AG04450 (cell line): Measurements from ENCODE around the gene DHX57. TPM values are rescaled to one million over a fixed set of nuclear protein-coding genes. Genes with fewer than 3 reads are reported as not detected.

Experiments
- CTCF ChIA-PET: fragments of 300-600, 350-600 bp; formaldehyde crosslinking; extraction: SDS; loops from one replicate; lab custom pipeline; 2022; ENCODE audit warnings: antibody characterized with exemption, inconsistent platforms; lab: Charles Lee
- POLR2A ChIA-PET: fragments of 350-600 bp; formaldehyde crosslinking; extraction: SDS; loops from one replicate; lab custom pipeline; 2021; ENCODE audit warnings: antibody characterized with exemption, inconsistent platforms; lab: Yijun Ruan, JAX
- DNase-seq: peaks from one replicate; pipeline ENCODE4 v3.0.0-alpha.2; 2011; ENCODE audit warnings: low read depth, low spot score
- H3K27ac ChIP-seq: one replicate; pipeline ENCODE4 v1.5.1; 2012; ENCODE audit warnings: low read depth, low read length, control low read depth
- H3K27me3 ChIP-seq: one replicate; pipeline ENCODE4 v1.6.0; 2012; ENCODE audit warnings: low read length; ENCODE audit not compliant: control insufficient read depth, insufficient read depth
- H3K4me3 ChIP-seq: 2 replicates; pipeline ENCODE4 v1.5.1; 2011; ENCODE audit warnings: mild to moderate bottlenecking, low read depth, low read length, control low read depth
- H3K9me3 ChIP-seq: 2 replicates; pipeline ENCODE4 v1.5.1; 2012; ENCODE audit warnings: low read length; ENCODE audit not compliant: control insufficient read depth, insufficient read depth
- CTCF ChIP-seq: IDR thresholded peaks from 2 replicates; pipeline ENCODE4 v1.5.1; 2011; ENCODE audit warnings: low read depth, low read length, control low read depth, inconsistent platforms
- polyA plus RNA-seq: library from polyadenylated mRNA; depleted of rRNA; stranded (reverse); fragments of >200 nt; gene quantifications from 2 replicates; pipeline ENCODE4 v1.2.3, GENCODE V29; 2011

The DHX57 gene
- polyA plus RNA-seq, 1 experiment = 23.3 TPM

GRCh38 chr2:38900726-38901125, 25.0 kb upstream of the DHX57 start:
- peaks cover 13% of the 10 kb centered on the region for H3K27me3 ChIP-seq
- no peak overlapping the region for H3K27ac ChIP-seq
- H3K4me3 ChIP-seq = no peak overlapping the region
- ChIA-PET POLR2A (no interaction called here), CTCF (interaction anchor here (0.5 kb wide), 1 partner anchor 9 kb away, joined by 4 read pairs; no protein-coding TSS in a partner anchor)
- no peak for TF ChIP-seq CTCF
- no peaks in the 10 kb centered on the region for H3K9me3 ChIP-seq
- DNase-seq = no peak

GRCh38 chr2:38898256-38898655, 22.5 kb upstream of the DHX57 start:
- POLR2A ChIA-PET = no interaction called here
- CTCF ChIA-PET = no interaction called here
- Histone ChIP-seq H3K9me3 (no peaks in the 10 kb centered on the region), H3K27ac (no peak overlapping the region), H3K27me3 (peaks cover 13% of the 10 kb centered on the region), H3K4me3 (no peak overlapping the region)
- no peak for DNase-seq
- TF ChIP-seq CTCF = no peak

- Histone ChIP-seq H3K4me3 (no peak overlapping the region), H3K9me3 (no peaks in the 10 kb centered on the region), H3K27ac (no peak overlapping the region), H3K27me3 (peaks cover 3% of the 10 kb centered on the region)
- ChIA-PET CTCF (interaction anchor here (0.7 kb wide), 1 partner anchor 54 kb away, joined by 3 read pairs; no protein-coding TSS in a partner anchor), POLR2A (no interaction called here)
- TF ChIP-seq CTCF = no peak
- DNase-seq = no peak
Observed at GRCh38 chr2:38892819-38893218, 17.1 kb upstream of the DHX57 start.

- TF ChIP-seq CTCF = no peak
- DNase-seq = no peak
- Histone ChIP-seq H3K9me3 (no peaks in the 10 kb centered on the region), H3K4me3 (no peak within 1 kb of the TSS), H3K27me3 (no peaks in the 10 kb centered on the region), H3K27ac (no peak within 1 kb of the TSS)
- CTCF ChIA-PET = interaction anchor here (0.6 kb wide), 1 partner anchor 16 kb away, joined by 6 read pairs; no protein-coding TSS in a partner anchor
- POLR2A ChIA-PET = no interaction called here
Observed at GRCh38 chr2:38889575-38889974, 13.8 kb upstream of the DHX57 start, which contains the start of gene ARHGEF33. ARHGEF33 (plus strand) TSS chr2:38889875; CDS start chr2:38919448, 29,573 bp downstream.

- Histone ChIP-seq H3K4me3 (no peak overlapping the region), H3K9me3 (no peaks in the 10 kb centered on the region), H3K27ac (no peak overlapping the region), H3K27me3 (no peaks in the 10 kb centered on the region)
- POLR2A ChIA-PET = no interaction called here
- no peak for DNase-seq
- CTCF ChIA-PET = interaction anchor here (0.6 kb wide), 1 partner anchor 15 kb away, joined by 6 read pairs; no protein-coding TSS in a partner anchor
- no peak for TF ChIP-seq CTCF
Observed at GRCh38 chr2:38889045-38889444, 13.3 kb upstream of the DHX57 start.
